Stimulated activated CD4-positive, alpha-beta T cell treated with anti-CD3 and anti-CD28 coated beads, Interleukin-12 subunit alpha, Interleukin-12 subunit beta, amount 100 ng/mL, for 24 hours (primary cell): ENCODE results near the gene ZBTB44.
"Not testable (repeated sequence)": the region's sequence is repeated elsewhere in the genome, so short reads cannot be mapped to it uniquely, and the experiment has no call there.

Experiments
- DNase-seq, 2 experiments: peaks; one replicate each; pipeline ENCODE4 v3.0.0-alpha.2; 2020; ENCODE audit warnings: low read depth in 2 of 2

ZBTB44 gene

DNA sequence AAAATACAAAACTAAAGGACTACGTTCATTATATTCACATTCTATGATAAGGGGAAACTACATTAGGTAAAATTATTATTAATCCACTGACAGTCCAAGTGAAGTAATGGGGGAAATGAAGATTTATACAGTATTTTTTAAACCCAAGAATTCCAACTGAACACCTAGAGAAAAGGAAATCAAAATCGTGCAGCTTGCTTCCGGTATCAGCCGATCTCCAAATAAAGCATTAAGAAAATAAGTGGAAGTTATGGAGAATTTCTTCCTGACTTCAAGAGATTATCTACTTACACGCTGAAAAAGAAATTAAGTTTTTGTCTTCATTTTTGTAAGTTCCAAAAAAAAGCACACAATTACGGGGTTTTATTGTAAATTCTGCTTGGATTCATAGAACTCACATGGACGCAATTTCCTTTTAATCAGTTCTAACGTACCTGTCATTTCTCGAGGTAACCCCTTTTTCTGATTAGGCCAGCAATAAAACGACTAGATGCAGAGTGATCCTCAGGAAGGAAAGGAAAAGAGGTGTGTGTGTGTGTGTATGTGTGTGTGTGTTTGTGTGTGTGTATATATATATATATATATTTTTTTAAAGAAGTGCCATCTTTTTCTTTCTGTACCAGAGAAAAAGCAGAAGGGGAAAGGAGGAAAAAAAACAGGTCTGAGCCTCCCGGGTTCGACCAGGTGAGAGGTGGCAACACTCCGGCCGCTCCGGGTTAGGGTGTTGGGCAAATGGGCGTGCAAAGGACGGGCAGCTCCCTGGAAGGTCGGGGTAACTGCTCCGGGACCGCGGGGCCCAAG lies 1.1 kb downstream of the ZBTB44 start:
- DNase-seq = no peak

DNA sequence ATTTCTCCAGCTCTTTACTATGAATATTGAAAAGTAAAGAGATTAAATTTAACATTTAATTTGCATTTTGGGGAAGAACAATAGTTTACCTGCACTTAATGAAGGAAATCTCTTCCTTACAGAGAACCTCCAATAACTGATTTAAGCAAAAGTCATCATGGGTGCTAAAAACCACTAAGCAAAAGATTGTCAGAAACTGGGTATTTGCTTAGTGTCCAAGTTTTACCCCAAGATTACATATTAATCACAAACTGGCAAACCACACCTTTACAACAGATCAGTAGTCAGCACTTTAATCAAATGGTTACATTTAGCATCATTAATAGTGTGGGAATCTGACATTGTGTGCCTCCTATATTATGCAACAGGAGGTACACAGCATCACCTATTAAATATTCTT lies 2.7 kb downstream of the ZBTB44 start:
- no peak for DNase-seq

DNA sequence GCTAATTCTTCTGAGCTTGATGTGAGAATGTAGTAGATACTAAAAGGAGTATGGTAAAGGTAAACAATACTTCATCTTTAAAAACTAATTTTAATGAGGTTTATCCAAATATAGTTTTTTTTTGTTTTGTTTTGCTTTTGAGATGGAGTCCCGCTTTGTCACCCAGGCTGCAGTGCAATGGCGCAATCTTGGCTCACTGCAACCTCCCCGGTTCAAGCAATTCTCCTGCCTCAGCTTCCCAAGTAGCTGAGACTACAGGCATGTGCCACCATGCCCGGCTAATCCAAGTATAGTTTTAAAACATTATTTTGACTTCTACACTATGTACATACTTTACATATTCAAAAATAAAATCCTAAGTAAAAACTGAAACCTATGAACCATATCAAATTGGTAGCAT lies 4.1 kb downstream of the ZBTB44 start:
- DNase-seq = no peak

DNA sequence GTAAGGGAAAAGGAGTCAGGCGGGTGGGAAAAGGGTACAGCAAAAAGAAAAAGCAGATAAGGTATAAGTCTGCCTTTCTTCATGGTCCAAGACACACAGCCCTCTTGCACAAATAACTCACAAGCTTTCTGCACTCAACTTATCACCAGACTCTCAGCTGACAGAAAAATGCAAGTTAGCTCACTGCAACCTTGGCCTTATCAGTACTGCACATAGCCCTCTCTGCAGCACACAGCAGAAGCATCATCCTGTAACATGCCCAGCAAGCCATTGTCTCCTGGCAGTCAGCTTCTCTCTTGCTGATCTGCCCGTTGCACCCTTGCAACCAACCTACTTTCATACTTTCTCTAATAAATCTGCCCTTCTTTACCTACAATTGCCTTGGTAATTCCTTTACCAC lies 5.8 kb downstream of the ZBTB44 start:
- DNase-seq = no peak

DNA sequence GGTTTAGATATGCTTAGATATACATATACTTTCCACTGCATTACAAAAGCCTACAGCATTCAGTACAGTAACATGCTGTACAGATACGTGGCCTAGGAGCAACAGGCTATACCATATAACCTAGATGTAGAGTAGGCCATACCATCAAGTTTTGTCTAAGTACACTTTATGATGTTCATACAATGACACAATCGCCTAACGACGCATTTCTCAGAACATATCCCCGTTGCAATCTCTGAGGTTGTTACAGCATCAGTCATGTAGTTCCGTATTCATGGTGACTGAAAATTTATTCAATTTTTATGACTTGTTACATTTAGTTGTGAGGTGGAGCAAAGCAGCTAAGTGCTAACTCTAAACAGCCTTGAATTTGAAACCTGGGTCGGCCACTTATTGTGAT lies 6.7 kb downstream of the ZBTB44 start:
- no peak for DNase-seq

DNA sequence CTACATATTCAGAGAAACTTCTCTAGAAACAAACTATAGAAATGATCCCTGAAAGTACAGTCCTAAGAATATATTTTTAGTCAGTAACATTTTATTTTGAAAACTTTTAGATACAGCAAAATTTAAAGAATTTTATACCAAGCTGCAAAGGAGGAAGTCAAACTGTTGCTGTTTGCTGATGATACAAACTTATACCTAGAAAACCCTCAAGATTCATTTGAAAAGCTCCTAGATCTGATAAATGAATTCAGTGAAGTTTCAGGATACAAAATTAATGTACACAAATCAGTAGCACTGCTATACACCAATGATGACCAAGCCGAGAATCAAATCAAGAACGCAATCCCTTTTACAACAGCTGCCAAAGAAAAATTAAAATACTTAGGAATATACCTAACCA lies 10.1 kb downstream of the ZBTB44 start:
- DNase-seq = no peak

DNA sequence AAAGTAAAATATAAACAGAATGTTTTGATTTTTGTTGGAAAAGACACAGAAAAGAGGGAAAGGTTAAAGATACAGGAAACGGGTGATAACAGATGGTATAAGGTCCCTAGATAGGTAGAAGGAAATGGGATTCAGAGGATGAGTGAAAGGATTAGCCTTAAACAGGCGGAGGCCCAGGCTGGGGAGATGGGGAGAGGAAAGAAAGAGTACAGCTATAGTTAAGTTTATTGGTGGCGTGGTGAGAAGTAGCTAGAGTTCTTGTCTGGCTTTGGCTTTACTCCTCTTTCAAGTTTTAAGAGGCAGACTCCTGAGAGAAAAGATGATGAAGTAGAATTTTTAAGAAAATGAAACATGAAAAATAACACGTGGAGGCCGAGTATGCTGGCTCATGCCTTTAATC lies 13.7 kb downstream of the ZBTB44 start:
- no peak for DNase-seq

DNA sequence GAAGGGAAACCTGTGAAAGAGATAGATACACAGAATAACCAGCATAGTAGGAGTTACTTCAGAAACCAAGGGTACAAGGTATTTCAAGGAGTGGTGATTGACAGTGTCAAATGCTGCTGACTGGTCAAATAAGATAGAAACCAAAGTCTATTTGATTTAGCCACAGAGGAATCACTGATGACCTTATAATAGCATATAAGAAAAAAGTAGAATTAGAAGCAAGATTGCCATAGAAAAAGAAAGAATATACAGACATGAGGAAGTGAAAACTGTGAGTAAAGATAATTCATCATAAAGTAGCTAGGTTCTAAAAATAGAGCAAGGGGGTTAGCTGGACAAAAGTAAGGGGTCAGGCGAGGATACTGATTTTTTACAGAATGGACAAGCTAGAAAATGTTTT lies 14.2 kb downstream of the ZBTB44 start:
- no peak for DNase-seq

DNA sequence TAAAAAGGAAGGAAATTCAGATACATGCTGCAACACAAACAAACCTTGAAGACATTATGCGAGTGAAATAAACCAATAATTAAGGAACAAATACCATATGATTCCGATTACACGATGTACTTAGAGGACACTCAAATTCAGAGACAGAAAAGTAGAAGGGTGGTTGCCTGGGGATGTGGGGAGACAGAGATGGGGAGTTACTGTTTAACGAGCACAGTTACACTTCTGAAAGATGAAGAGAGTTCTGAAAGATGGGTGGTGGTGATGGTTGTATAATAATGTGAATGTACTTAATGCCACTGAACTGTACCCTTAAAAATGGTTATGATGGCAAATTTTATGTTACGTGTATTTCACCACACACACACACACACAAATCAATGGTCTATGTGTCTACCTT lies 14.7 kb downstream of the ZBTB44 start:
- DNase-seq = no peak

DNA sequence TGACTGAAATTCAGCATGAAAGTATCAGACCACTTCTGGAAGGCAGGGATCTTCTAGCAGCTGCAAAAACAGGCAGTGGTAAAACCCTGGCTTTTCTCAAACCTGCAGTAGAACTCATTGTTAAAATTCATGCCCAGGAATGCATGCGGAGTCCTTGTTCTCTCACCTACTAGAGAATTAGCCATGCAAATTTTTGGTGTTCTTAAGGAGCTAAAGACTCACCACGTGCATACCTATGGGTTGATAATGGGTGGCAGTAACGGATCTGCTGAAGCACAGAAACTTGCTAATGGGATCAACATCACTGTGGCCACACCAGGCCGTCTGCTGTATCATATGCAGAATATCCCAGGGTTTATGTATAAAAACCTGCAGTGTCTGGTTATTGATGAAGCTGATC lies 19.1 kb downstream of the ZBTB44 start:
- DNase-seq = no peak

DNA sequence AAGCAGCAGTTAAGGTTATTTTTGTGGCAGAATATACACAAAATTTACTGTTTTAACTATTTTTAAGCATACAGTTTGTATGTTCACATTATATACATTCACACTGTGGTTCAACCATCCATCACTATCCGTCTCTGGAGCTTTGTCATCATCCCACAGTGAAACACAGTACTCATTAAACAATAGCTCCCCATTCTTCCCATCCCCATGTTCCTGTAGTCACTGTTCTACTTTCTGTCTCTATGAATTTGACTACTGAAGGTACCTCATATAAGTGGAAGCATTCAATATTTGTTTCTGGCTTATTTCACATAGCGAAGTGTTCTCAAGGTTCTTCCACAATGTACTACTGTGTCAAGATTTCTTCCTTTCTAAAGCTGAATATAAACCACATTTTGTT lies 32.6 kb downstream of the ZBTB44 start:
- DNase-seq = no peak

DNA sequence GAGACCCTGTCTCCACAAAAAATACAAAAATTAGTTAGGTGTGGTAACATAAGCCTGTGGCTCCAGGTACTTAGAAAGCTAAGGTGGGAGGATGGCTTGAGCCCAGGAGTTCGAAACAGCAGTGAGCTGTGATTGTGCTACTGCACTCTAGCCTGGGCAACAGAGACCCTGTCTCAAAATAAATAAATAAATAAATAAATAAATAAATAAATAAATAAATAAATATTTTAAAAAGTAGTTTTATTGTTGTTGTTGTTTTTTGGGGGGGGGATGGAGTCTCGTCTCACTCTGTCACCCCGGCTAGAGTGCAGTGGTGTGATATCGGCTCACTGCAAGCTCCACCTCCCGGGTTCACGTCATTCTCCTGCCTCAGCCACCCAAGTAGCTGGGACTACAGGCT lies 33.4 kb downstream of the ZBTB44 start:
- not testable (repeated sequence) for DNase-seq

DNA sequence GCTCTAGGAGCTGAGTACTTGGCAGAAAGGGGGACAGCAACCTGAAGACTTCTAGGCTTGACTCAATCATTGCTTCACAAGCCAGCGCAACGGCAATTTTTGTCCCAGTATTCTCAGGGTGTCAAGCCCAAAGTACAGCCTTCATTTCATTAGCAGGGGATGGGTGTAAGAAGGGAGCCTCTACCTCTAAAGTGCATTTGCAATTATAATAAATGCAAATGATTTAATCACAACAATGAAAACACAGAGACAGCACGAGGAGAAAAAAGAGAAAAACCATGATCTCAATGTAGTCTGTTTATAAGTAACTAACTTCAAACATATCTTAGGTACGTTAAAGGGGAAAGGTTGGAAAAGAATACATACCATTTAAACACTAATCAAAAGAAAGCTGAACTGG lies 34.7 kb downstream of the ZBTB44 start:
- DNase-seq = no peak

DNA sequence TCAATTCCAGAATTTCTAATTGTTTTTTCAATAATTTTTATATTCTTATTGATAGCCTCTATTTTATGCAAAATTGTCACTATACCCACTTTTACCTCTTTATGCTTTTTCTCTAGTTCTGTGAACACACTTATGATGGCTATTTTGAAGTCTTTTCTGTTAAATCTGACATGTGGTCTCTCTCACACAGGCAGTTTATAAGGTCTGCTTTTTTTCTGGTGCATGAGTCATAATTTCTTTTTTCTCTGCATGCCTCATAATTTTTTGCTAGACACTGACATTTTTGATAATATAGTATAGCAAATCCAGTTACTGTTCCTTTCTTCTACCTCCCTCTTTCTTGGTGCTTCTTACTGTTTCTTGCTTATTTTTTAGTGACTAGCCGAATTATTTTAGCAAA lies 36.0 kb downstream of the ZBTB44 start:
- no peak for DNase-seq

DNA sequence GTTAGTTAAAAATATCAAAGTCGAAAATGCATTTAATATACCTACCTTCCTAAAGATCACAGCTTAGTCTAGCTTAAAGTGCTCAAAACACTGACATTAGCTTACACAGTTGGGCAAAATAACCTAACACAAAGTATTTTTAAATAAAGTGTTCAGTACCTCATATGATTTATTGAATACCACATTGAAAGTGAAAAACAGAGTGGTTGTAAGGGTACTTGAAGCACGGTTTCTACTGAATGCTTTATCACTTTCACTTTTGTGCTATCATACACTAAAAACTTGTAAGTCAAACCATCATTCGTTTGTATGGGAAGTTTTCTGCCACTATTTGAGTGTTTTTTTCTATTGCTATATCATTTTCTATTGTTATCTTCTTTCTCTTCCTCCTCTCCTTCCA lies 36.6 kb downstream of the ZBTB44 start:
- DNase-seq = no peak

DNA sequence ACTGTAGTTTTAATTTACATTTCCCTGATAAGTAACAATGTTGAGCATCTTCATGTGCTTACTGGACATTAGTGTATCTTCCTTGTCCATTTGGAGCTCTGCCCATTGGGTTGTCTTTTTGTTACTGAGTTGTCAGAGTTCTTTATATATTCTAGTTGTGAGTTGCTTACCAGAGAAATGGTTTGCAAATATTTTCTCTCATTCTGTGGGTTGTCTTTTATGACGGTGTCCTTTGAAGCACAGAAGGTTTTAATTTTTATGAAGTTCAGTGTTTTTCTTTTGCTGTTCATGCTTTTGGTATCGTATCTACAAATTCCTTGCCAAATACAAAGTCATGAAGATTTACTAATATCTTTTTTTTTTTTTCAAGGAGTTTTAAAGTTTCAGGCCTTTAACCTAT lies 42.4 kb downstream of the ZBTB44 start:
- DNase-seq = no peak

DNA sequence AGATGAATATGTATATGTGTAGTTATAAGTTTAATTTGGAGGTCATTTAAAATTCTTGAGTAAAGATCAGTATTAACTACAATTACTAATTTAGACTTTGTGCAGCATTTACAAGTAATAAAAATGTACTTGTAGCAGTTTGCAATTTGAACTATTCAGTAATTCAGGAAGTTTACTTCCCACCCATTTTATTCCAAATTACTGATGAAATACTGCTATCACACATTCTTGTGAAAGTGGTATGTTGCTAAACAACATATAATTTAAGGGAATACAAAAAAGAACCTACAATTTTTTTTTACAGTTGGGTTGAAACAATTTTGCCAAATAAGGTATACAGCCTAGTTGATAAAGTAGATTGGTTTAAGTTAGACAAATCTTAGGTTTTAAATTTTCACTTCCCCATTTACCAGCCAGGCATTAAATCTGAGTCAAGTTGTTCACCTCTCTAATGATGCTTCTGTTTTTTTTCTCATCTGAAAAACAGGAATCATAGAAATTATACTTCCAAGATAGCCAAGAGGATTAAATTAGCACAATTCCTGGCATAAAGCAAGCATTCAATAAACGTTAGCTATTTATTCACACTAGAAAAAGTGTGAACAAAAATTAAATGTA lies 45.3 kb downstream of the ZBTB44 start:
- DNase-seq = no peak

DNA sequence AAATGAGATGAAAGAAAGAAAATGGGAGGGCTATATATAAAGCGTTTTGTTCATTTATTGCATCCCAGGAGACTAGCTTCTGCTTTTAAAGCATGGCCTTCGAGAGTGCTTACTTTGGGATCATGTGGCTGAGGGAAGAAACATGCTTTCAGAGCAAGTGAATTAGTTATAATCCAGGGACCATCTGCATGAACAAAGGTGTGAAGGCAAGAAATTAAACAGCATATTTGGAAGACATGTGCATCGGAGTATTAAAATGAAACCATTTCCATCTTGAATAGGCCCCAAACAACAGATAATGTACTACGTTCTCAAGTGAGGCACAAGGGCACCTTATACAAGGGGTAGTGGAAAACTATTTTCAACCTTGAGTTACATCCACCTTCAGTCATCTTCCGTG lies 51.4 kb downstream of the ZBTB44 start:
- DNase-seq = no peak

DNA sequence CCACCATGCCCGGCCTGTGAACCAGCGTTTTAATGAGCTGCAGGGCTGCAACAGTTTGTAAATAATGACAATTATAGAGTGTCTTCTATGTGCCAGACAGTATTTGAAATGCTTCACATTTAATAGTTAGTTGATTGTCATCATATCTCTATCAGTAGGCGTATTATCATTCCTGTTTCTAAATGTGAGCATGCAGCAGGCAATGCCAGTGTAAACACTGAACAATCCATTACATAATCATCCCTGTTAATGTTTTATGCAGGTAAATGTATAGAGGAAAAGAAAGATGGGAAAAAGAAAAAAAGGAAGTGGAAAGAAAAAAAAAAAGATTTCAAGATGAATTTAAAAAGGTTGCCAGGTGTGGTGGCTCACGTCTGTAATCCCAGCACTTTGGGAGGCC lies 52.3 kb downstream of the ZBTB44 start:
- DNase-seq = no peak

DNA sequence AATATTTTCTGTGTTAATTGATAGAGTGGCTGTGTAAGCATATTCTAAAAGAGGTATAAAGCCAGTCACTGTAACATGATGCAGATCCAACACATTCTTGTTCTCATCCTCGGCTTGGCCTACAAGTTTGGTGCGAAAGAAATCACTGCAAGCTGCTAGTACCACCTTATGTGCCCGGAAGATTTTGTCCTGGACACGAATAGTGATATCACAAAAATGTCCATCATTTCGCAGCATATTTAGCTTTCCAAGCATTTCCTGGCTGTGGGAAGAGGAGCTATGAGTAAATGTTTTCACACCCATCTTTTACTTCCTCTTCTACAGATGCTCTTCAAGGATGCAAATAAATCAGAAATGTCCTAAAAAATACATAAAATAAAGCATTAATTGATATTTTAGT lies 53.1 kb downstream of the ZBTB44 start:
- DNase-seq = no peak

DNA sequence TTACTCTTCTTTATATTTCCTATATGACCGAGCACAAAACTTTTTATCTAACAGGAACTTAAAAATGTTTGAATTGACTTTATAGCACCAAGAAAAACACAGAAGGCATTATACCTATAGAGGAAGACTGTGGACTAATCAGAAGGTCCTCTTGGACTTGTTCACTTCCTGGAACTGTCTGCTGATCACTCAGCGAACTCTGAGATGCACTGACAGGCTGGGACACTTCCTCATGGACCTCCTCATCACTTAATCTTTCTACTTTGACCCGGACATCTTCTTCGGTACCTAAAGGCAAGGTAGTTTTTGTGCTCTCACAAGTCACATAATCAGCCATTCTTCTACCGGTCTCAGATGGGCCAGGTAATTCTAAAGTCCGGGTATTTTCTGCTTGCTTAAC lies 54.0 kb downstream of the ZBTB44 start:
- DNase-seq = no peak

DNA sequence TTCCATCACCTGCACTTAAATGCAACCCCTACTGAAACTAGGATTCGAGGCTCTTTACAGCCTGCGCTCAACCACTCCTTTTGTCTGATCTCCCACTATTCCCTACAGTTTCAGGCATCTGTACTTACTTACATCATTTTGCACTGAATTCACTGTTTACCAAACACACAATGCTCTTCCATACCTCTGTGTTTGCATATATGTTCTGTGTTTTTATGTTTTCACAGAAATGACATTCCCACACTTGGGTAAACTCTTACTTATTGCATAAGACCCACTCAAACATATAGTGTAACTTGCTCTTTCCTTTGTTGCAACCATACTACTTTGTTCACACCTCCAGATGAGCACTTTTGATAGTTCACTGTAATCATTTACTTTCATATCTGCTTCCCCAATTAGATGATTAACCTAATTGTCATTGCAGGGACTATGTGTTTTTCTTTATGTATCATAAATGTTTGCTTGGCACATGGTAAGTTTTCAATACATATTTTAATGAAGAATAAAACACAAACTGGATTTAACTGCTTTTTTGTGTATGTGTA lies 54.6 kb downstream of the ZBTB44 start:
- no peak for DNase-seq

DNA sequence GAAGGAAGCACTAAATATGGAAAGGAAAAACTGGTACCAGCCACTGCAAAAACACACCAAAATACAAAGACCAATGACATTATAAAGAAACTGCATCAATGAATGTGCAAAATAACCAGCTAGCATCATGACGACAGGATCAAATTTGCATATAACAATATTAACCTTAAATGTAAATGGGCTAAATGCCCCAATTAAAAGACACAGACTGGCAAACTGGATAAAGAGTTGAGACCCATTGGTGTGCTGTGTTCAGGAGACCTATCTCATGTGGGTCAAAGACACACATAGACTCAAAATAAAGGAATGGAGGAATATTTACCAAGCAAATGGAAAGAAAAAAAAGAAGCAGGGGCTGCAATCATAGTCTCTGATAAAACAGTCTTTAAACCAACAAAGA lies 63.0 kb downstream of the ZBTB44 start:
- DNase-seq = not testable (repeated sequence)

DNA sequence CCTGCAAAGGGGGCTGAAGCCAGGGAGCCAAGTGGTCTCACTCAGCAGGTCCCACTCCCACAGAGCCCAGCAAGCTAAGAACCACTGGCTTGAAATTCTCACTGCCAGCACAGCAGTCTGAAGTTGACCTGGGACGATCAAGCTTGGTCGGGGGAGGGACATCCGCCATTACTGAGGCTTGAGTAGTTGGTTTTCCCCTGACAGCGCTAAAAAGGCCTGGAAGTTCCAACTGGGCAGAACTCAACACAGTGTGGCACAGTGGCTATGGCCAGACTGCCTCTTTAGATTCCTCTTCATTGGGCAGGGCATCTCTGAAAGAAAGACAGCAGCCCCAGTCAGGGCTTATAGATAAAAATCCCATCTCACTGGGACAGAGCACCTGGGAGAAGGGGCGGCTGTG lies 64.8 kb downstream of the ZBTB44 start:
- not testable (repeated sequence) for DNase-seq
